K562 (cell line): ENCODE data around the gene CCDC9. TPM values are rescaled to one million over a fixed set of nuclear protein-coding genes. Genes with fewer than 3 reads are reported as not detected.

Experiments
- CBX8 ChIP-seq: fragments of 200-600 bp; sonication (generic); IDR thresholded peaks from 2 replicates; pipeline ENCODE4 v1.6.1; 2012; ENCODE audit warnings: borderline replicate concordance, mixed run types, low read depth, mild to moderate bottlenecking, moderate library complexity, mixed read lengths, low read length, control low read depth, inconsistent platforms; ENCODE audit not compliant: poor library complexity, severe bottlenecking; ENCODE audit errors: extremely low read depth
- ESRRA ChIP-seq: fragments of 450-650 bp; IDR thresholded peaks from 2 replicates; pipeline ENCODE4 v1.6.1; 2014; ENCODE audit warnings: low read depth, mild to moderate bottlenecking, moderate library complexity, borderline replicate concordance
- HDAC3 ChIP-seq: fragments of 450-650 bp; IDR thresholded peaks from 2 replicates; pipeline ENCODE4 v1.6.1; 2018; ENCODE audit warnings: borderline replicate concordance, mild to moderate bottlenecking, moderate library complexity; ENCODE audit not compliant: partially characterized antibody
- KDM1A ChIP-seq, 2 experiments: fragments of 450-650 bp; IDR thresholded peaks; 2 replicates each; pipeline ENCODE4 v1.6.1; 2016; ENCODE audit warnings: mild to moderate bottlenecking in 2 of 2
- MCM3 ChIP-seq: fragments of 450-650 bp; IDR thresholded peaks from 2 replicates; pipeline ENCODE4 v1.6.1; 2016
- PRPF4 ChIP-seq: fragments of 200-400 bp; formaldehyde crosslinking; IDR thresholded peaks from one replicate; pipeline ENCODE4 v1.6.1; 2017; ENCODE audit warnings: low read length, low read depth, mild to moderate bottlenecking; ENCODE audit not compliant: insufficient read depth, poor library complexity, severe bottlenecking
- SMAD2 ChIP-seq: fragments of 150-350 bp; IDR thresholded peaks from 2 replicates; pipeline ENCODE4 v1.6.1; 2014; ENCODE audit warnings: low read depth, mild to moderate bottlenecking, low read length
- TAF9B ChIP-seq: fragments of 450-650 bp; IDR thresholded peaks from 2 replicates; pipeline ENCODE4 v1.6.1; 2018; ENCODE audit warnings: mild to moderate bottlenecking; ENCODE audit not compliant: partially characterized antibody
- TCF3 ChIP-seq: sonication (generic); formaldehyde crosslinking; IDR thresholded peaks from 2 replicates; pipeline ENCODE4 v1.4.0; 2020; ENCODE audit warnings: mild to moderate bottlenecking, missing genetic modification reagents
- ZBTB8A ChIP-seq: fragments of 450-650 bp; IDR thresholded peaks from 2 replicates; pipeline ENCODE4 v1.6.1; 2018; ENCODE audit warnings: mild to moderate bottlenecking, moderate library complexity; ENCODE audit not compliant: partially characterized antibody
- polyA plus RNA-seq, 8 experiments: library from polyadenylated mRNA; depleted of rRNA in 4 of 8; stranded (reverse) in 5 of 8; unstranded in 3 of 8; fragments of >200 nt; fragmentation: Nextera tagmentation in 2 of 8; fragmentation: Illumina TruSeq in 1 of 8; extraction: Ambion mirVana in 2 of 8; extraction: Trizol in 1 of 8; gene quantifications; 2 replicates each; pipeline versions ENCODE4 v1.2.1 to v1.2.3, GENCODE V29; 2011 to 2014; ENCODE audit warnings: inconsistent platforms in 1 of 8, missing spikeins in 1 of 8
- total RNA-seq, 7 experiments: library from RNA; depleted of rRNA in 6 of 7; stranded (reverse); fragments of >200 nt in 6 of 7; fragmentation: Illumina TruSeq in 2 of 7; extraction: Trizol in 2 of 7; gene quantifications; 2 replicates each; pipeline versions ENCODE4 v1.2.1 to v1.2.3, GENCODE V29; 2011 to 2021; ENCODE audit warnings: low replicate concordance in 1 of 7
- TF ChIP-seq, protein P1 (sequence below): fragments of 250-450 bp; sonication (Bioruptor Pico); IDR thresholded peaks from 2 replicates; pipeline ENCODE4 v1.5.0; 2021
- TF ChIP-seq, protein P2 (sequence below): IDR thresholded peaks from 2 replicates; pipeline ENCODE4 v1.6.1; 2011; ENCODE audit not compliant: insufficient read length; ENCODE audit errors: extremely low read depth
- TF ChIP-seq, protein P3 (sequence below): fragments of 450-650 bp; IDR thresholded peaks from 2 replicates; pipeline ENCODE4 v1.6.1; 2016; ENCODE audit warnings: borderline replicate concordance
- TF ChIP-seq, protein P4 (sequence below), 2 experiments: fragments of 450-650 bp; conservative IDR thresholded peaks; 2 replicates each; pipeline ENCODE4 v1.6.1; 2017; ENCODE audit warnings: mild to moderate bottlenecking in 2 of 2, moderate library complexity in 2 of 2
- TF ChIP-seq, protein P5 (sequence below): fragments of 250-450 bp; sonication (Bioruptor Pico); IDR thresholded peaks from 2 replicates; pipeline ENCODE4 v1.8.0; 2022; ENCODE audit warnings: inconsistent platforms
- TF ChIP-seq, protein P6 (sequence below): fragments of 450-650 bp; IDR thresholded peaks from 2 replicates; pipeline ENCODE4 v1.6.1; 2016; ENCODE audit warnings: missing biosample characterization, missing genetic modification characterization

The CCDC9 gene
- total and polyA plus RNA-seq, 9 of the 15 experiments (the other 6 are each of a cell fraction or from before 2014, with no cell fraction given): 0.23 to 38.6 (median 8.4) TPM

DNA sequence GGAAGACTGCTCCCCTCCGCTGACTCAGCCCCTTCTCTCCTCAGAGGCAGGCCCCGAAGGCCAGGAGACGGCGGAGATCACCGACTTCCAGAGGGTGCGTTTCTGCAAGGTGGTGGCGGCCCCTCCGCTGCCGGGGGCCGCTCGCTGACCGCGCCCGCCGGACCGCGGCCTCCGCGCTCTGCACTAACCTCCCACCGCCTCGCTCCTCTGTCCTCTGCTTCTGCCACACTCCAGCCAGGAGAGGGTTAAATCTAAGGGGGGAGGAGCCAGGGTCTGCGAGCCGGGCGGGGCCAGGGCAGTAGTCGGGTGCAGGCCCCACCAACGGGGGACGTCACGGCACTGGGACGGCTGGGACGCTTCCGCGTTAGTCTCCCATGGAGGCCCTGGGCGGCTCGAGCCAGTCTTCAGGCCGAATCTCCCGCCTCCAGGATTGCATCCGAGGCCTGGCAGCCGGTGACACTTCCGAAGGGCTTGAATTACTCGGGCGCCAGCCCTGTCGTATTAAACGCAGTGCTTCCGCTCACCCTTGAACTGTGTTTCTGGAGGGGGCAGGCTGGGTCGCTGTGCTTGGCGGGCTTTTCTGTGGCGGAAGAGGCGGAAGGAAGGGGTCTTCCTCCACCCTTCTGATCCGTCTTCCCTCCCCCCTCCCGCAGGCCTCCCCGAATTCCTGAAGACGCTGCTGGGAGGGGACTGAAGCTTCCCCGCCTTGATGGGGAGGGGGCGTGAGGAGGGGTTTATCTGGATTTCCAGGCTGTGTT is 17.2 kb downstream of the CCDC9 start (continued):
- peak; percentile 57 for TF ChIP-seq TAF9B
- no peak for TF ChIP-seq MCM3
- TF ChIP-seq, protein P1, sequence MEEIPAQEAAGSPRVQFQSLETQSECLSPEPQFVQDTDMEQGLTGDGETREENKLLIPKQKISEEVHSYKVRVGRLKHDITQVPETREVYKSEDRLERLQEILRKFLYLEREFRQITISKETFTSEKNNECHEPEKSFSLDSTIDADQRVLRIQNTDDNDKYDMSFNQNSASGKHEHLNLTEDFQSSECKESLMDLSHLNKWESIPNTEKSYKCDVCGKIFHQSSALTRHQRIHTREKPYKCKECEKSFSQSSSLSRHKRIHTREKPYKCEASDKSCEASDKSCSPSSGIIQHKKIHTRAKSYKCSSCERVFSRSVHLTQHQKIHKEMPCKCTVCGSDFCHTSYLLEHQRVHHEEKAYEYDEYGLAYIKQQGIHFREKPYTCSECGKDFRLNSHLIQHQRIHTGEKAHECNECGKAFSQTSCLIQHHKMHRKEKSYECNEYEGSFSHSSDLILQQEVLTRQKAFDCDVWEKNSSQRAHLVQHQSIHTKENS (CRISPR knock-in tag): no peak
- TF ChIP-seq, protein P2, sequence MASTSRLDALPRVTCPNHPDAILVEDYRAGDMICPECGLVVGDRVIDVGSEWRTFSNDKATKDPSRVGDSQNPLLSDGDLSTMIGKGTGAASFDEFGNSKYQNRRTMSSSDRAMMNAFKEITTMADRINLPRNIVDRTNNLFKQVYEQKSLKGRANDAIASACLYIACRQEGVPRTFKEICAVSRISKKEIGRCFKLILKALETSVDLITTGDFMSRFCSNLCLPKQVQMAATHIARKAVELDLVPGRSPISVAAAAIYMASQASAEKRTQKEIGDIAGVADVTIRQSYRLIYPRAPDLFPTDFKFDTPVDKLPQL: no peak
- TF ChIP-seq, protein P3, sequence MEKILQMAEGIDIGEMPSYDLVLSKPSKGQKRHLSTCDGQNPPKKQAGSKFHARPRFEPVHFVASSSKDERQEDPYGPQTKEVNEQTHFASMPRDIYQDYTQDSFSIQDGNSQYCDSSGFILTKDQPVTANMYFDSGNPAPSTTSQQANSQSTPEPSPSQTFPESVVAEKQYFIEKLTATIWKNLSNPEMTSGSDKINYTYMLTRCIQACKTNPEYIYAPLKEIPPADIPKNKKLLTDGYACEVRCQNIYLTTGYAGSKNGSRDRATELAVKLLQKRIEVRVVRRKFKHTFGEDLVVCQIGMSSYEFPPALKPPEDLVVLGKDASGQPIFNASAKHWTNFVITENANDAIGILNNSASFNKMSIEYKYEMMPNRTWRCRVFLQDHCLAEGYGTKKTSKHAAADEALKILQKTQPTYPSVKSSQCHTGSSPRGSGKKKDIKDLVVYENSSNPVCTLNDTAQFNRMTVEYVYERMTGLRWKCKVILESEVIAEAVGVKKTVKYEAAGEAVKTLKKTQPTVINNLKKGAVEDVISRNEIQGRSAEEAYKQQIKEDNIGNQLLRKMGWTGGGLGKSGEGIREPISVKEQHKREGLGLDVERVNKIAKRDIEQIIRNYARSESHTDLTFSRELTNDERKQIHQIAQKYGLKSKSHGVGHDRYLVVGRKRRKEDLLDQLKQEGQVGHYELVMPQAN: peak; percentile 74
- peak; percentile 23; the same call in 1 of the 2 replicates for TF ChIP-seq ESRRA
- TF ChIP-seq PRPF4: no peak
- no peak for TF ChIP-seq SMAD2
- TF ChIP-seq, protein P4, sequence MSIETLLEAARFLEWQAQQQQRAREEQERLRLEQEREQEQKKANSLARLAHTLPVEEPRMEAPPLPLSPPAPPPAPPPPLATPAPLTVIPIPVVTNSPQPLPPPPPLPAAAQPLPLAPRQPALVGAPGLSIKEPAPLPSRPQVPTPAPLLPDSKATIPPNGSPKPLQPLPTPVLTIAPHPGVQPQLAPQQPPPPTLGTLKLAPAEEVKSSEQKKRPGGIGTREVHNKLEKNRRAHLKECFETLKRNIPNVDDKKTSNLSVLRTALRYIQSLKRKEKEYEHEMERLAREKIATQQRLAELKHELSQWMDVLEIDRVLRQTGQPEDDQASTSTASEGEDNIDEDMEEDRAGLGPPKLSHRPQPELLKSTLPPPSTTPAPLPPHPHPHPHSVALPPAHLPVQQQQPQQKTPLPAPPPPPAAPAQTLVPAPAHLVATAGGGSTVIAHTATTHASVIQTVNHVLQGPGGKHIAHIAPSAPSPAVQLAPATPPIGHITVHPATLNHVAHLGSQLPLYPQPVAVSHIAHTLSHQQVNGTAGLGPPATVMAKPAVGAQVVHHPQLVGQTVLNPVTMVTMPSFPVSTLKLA (conservative IDR thresholded peaks at IDR 0.05): peak; percentile 36 to 76; a peak in 3 of 4 replicates
- TF ChIP-seq KDM1A (IDR thresholded peaks at IDR 0.05): peak in 1 of 2 experiments; percentile 80; a peak in 1 of 4 replicates
- no peak for TF ChIP-seq CBX8
- TF ChIP-seq, protein P5, sequence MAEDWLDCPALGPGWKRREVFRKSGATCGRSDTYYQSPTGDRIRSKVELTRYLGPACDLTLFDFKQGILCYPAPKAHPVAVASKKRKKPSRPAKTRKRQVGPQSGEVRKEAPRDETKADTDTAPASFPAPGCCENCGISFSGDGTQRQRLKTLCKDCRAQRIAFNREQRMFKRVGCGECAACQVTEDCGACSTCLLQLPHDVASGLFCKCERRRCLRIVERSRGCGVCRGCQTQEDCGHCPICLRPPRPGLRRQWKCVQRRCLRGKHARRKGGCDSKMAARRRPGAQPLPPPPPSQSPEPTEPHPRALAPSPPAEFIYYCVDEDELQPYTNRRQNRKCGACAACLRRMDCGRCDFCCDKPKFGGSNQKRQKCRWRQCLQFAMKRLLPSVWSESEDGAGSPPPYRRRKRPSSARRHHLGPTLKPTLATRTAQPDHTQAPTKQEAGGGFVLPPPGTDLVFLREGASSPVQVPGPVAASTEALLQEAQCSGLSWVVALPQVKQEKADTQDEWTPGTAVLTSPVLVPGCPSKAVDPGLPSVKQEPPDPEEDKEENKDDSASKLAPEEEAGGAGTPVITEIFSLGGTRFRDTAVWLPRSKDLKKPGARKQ: no peak
- TF ChIP-seq ZBTB8A: no peak
- TF ChIP-seq TCF3 (CRISPR knock-in tag): peak; percentile 19
- TF ChIP-seq, protein P6, sequence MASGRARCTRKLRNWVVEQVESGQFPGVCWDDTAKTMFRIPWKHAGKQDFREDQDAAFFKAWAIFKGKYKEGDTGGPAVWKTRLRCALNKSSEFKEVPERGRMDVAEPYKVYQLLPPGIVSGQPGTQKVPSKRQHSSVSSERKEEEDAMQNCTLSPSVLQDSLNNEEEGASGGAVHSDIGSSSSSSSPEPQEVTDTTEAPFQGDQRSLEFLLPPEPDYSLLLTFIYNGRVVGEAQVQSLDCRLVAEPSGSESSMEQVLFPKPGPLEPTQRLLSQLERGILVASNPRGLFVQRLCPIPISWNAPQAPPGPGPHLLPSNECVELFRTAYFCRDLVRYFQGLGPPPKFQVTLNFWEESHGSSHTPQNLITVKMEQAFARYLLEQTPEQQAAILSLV (tag): no peak
- no peak for TF ChIP-seq HDAC3
